Activated CD8-positive, alpha-beta memory T cell treated with anti-CD3 and anti-CD28 coated beads, Interleukin-2, amount 50 U/mL, for 24 hours (primary cell): ENCODE results near the gene MAPK8IP2.
A peak's percentile ranks its signal among the peaks of the same experiment; 100 is the strongest.

ENCODE experiments used
- DNase-seq: peaks from one replicate; pipeline ENCODE4 v3.0.0-alpha.2; 2020; ENCODE audit errors: extremely low read depth

Gene MAPK8IP2

GRCh38 chr22:50575426-50575941 lies 25.1 kb upstream of the MAPK8IP2 start:
- no peak for DNase-seq

GRCh38 chr22:50576070-50576469 lies 24.5 kb upstream of the MAPK8IP2 start:
- DNase-seq = no peak

- DNase-seq = no peak
Observed at GRCh38 chr22:50576806-50577696, 23.5 kb upstream of the MAPK8IP2 start.

GRCh38 chr22:50577697-50577986 lies 23.0 kb upstream of the MAPK8IP2 start:
- DNase-seq = no peak

- DNase-seq = no peak
Observed at GRCh38 chr22:50577987-50578775, 22.4 kb upstream of the MAPK8IP2 start, which contains the start of gene CPT1B. Gene CPT1B (minus strand): TSS chr22:50578427. CDS start chr22:50577915, 512 bp downstream.

- DNase-seq = no peak
Observed at GRCh38 chr22:50578776-50579310, 21.8 kb upstream of the MAPK8IP2 start.

GRCh38 chr22:50579752-50580151 lies 20.8 kb upstream of the MAPK8IP2 start:
- no peak for DNase-seq

GRCh38 chr22:50581031-50581949 lies 19.3 kb upstream of the MAPK8IP2 start:
- no peak for DNase-seq

- DNase-seq = no peak
Observed at GRCh38 chr22:50581950-50582492, 18.6 kb upstream of the MAPK8IP2 start.

- peak; percentile 95 for DNase-seq
Observed at GRCh38 chr22:50582493-50583293, 17.9 kb upstream of the MAPK8IP2 start, which contains the start of gene CHKB. Gene CHKB (minus strand): TSS chr22:50582849. CDS start chr22:50582781, 68 bp downstream.

- no peak for DNase-seq
Observed at GRCh38 chr22:50583294-50583861, 17.2 kb upstream of the MAPK8IP2 start.

- DNase-seq = no peak
Observed at GRCh38 chr22:50584106-50585096, 16.2 kb upstream of the MAPK8IP2 start.

GRCh38 chr22:50585238-50585637 lies 15.4 kb upstream of the MAPK8IP2 start:
- no peak for DNase-seq

- no peak for DNase-seq
Observed at GRCh38 chr22:50585781-50586180, 14.8 kb upstream of the MAPK8IP2 start.

- DNase-seq = no peak
Observed at GRCh38 chr22:50586416-50586815, 14.2 kb upstream of the MAPK8IP2 start.

GRCh38 chr22:50587407-50587806 lies 13.2 kb upstream of the MAPK8IP2 start:
- no peak for DNase-seq

- DNase-seq = no peak
Observed at GRCh38 chr22:50595189-50595588, 5.4 kb upstream of the MAPK8IP2 start.

- no peak for DNase-seq
Observed at GRCh38 chr22:50597097-50597496, 3.5 kb upstream of the MAPK8IP2 start.
